HG02973 (cell line): ENCODE measurements around the gene RALGPS2.
A peak's percentile ranks its signal among the peaks of the same experiment; 100 is the strongest.

ENCODE experiments used
- ATAC-seq: cut with Tn5 transposase; IDR thresholded peaks from one replicate; pipeline ENCODE4 v1.9.1; 2021; ENCODE audit warnings: moderate library complexity; ENCODE audit not compliant: unreplicated experiment

Gene RALGPS2

GRCh38 chr1:178916448-178917174 is 191.6 kb downstream of the RALGPS2 start:
- peak; percentile 54 for ATAC-seq

DNA sequence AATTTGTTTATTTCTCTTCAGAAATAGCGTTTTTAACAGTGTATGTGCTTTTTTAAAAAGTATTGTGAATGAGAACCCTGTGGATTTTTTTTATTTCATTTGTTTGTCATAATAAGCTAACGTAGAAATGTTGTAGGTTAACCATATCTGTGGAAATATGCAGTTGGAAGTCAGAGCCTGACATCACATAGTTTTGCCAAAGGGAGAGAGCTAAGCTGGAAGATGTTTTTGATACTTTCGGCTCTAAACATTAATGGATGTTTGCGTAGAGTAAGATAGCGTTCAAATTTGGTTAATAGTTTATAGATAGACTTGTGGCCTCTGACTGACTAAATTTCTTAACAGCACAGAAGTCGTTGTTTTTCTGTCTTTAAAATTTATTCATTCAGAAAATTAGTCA is 193.3 kb downstream of the RALGPS2 start:
- ATAC-seq, result no peak

GRCh38 chr1:178918955-178919354 is 193.9 kb downstream of the RALGPS2 start:
- ATAC-seq, result no peak

DNA sequence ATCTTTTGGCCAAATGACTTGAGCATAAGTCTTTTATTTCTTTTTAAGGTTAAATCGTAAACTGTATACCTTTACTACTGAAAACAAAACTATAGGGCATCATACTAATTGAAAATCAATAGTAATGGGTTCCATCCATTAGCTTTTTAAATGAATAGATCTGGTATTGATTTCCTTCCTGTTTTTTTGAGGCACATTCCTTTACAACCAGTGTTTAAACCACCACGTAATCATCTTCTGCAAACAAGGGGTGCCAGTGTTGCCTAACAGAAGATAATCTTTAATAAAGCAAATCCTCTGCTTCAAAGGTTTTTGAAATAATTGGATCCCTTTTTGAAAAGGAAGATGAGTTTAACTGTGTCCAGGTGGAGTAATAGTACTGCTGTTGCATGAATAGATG is 194.5 kb downstream of the RALGPS2 start:
- no peak for ATAC-seq

DNA sequence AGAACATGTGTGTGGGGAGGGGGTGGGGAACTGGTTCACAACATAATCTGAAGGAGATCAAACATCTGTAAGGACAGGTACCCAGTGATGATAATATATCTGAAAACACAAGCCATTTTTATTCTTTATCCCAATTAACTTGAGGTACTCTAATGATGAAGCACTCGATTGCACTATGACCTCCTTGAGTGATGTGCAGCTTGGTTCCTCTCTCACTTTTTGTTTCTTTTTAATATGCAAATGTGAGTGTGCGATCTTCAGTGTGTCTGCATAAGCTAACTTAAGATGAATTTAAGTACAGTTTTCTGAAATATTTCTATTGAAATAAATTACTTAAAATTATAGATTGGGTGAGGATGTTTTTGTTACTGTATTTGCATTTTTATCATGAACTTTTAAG is 196.5 kb downstream of the RALGPS2 start:
- ATAC-seq, result peak; percentile 86

DNA sequence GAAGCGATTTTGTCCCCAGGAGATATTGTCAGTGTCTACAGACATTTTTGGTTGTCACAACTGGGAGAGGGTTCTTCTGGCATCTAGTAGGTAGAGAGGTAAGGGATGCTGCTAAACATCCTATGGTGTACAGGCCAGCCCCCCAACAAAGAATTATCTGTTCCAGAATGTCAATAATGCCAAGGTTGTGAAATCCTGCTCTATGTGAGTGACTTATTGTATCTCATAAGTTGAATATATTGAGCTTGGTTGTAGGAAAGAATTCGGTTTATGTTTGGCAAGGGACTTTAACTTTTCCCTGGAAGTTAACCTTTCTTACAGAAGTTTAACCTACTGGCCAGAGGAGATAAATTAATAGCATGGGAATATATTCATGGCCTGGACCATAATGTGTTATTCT is 198.5 kb downstream of the RALGPS2 start:
- no peak for ATAC-seq

DNA sequence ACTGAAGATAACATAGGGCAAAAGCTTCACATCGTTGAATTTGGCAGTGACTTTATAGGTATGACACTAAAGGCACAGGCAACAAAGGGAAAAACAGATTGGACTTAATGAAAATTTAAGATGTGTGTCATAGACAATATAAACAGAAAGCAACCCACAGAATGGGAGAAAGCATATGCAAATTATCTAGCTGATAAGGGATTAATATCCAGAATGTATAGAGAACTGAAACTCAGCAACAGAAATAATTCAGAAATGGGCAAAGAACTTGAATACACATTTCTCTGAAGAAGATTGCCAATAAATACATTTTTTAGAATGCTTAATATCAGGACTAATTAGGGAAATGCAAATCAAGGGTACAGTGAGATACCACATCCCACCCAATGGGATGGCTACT is 201.0 kb downstream of the RALGPS2 start:
- no peak for ATAC-seq

GRCh38 chr1:178927003-178927402 is 202.0 kb downstream of the RALGPS2 start:
- no peak for ATAC-seq

DNA sequence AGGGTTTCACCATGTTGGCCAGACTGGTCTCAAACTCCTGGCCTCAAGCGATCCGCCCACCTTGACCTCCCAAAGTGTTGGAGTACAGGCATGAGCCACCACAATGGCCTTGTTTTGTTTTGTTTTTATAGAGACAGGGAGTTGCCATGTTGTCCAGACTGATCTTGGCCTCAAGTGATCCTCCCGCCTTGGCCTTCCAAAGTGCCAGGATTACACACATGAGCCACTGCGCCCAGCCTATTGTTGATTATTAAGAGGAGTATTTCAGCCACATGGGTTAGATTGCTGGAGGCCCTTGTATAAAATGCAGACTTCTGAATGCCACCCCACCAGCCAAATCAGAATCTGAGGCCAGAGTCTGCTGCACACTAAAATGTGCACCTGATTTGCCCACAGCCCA is 203.0 kb downstream of the RALGPS2 start:
- ATAC-seq, result no peak

GRCh38 chr1:178928976-178929375 is 203.9 kb downstream of the RALGPS2 start:
- no peak for ATAC-seq

- ATAC-seq, result no peak
Observed at GRCh38 chr1:178931858-178932551, 207.0 kb downstream of the RALGPS2 start.

DNA sequence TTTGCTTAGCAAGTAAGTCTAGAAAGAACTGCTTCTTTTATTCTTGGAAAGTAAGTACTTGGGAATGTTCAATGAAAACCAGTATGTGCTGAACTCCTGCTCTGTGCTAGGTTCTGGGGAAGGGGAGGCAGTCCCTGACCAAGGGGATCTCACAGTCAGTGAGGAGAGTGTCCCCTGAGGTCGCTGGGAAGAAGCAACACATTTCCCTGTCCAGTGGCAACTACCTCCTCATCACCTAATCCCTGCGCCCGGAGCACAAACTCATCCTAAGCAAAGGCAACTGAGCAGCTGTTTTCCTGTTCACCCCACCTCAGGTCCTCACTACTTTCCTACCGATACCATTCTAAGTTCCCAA is 207.5 kb downstream of the RALGPS2 start:
- ATAC-seq, result no peak

GRCh38 chr1:178933105-178933561 is 208.1 kb downstream of the RALGPS2 start:
- ATAC-seq, result no peak

- no peak for ATAC-seq
Observed at GRCh38 chr1:178933709-178934490, 208.9 kb downstream of the RALGPS2 start.

DNA sequence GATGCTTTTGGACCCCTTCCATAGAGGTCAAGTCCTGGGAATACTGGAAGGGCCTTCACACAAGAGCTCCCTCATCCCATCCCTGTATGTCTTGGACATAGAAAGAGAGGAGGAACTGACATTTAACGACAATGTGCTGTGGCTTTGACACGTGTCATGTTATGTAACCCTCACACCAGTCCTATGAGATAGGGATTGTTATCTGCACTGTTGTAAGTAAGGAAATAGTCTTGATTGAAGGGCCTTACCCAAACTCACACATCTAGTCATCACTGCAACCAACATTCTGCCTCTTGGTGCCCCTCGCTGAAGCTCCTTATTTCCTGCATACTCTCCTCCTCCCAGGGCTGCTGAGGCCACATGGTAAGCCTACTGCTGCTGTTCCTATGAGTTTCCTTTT is 209.5 kb downstream of the RALGPS2 start:
- no peak for ATAC-seq

DNA sequence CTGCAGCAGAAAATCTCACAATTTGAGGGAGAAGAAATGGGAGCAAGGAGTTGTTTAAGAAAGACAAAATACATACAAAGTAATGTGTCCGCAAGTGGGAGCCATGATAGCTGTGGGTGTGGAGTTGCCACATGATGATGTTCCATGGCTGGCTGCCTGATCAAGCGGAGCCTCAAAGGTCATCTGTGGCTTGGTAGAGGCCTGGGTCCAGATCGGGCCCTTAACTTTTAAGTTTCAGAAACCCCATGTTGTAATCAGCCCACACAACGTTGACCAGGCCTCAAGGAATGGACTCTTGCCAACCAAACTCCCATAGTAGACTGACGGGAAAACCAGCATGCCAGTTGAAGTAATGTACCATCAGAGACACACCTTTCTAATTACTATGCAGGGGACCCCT is 210.6 kb downstream of the RALGPS2 start:
- ATAC-seq, result no peak

DNA sequence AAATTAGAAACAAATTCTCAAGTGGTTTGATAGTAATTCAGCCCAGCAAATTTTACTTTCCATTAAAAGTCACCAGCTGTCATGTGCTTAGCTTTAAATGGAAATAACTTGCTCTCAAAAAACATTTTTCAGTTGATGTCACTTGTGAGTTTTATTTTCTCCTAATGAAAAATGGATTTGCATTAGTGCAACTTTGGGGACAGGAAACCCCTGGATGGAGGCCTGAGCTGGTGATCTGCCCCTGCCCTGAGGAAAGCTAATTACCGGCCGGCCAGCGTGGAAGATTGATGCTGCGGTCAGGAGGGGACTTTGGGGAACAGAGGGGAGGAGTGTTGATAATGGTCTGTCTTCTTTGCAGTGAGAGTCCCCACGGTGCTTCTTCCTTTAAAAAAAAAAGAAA is 212.7 kb downstream of the RALGPS2 start:
- ATAC-seq, result no peak

GRCh38 chr1:178938101-178938958 is 213.3 kb downstream of the RALGPS2 start:
- ATAC-seq, result no peak

GRCh38 chr1:178938959-178939317 is 213.9 kb downstream of the RALGPS2 start:
- ATAC-seq, result no peak

DNA sequence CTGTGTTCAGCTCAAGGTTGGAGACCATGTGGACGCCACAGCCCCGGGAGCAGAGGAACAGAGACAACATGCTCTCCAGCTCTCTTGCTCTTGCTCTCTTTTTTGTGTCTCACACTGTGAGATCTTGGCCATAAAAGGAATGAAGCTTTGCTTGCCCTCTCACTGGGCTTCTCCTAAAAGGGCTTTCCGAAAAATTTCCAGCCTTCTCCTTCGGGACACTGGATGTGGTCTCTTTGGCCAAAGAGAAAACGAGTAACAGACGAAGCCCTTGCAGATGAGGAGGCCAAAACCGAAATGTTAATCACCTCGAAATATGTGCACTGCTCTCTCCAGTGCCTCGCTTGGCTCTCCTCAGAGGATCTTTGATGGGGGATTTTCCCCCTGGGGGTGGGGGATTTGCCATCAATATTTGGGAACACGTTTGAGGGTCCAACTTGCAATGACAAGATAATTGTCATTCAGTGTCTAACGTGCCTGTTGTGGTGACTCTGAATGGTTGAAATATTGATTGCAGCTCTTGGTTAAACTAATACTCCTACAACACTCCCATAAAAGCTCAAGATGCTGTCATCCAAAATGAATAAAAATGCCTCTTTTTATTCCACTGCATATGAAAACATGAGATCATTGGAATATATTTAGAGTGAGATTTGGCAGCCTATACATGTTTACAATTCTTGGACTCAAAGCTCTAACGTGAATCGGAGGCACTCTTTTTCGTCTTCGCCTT is 214.5 kb downstream of the RALGPS2 start:
- ATAC-seq, result no peak
